Measurements from ENCODE around the gene ACD.

Gene ACD

GRCh38 chr16:67702130-67702529, 42.1 kb upstream of the ACD start:
- TF ChIP-seq, protein P1, sequence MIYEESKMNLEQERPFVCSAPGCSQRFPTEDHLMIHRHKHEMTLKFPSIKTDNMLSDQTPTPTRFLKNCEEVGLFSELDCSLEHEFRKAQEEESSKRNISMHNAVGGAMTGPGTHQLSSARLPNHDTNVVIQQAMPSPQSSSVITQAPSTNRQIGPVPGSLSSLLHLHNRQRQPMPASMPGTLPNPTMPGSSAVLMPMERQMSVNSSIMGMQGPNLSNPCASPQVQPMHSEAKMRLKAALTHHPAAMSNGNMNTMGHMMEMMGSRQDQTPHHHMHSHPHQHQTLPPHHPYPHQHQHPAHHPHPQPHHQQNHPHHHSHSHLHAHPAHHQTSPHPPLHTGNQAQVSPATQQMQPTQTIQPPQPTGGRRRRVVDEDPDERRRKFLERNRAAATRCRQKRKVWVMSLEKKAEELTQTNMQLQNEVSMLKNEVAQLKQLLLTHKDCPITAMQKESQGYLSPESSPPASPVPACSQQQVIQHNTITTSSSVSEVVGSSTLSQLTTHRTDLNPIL (CRISPR knock-in tag; IDR thresholded peaks at IDR 0.05; ENCODE audit: low read depth): no peak
- no peak for TF ChIP-seq ZNF70 (CRISPR knock-in tag; IDR thresholded peaks at IDR 0.05)
- ATAC-seq: no peak

DNA sequence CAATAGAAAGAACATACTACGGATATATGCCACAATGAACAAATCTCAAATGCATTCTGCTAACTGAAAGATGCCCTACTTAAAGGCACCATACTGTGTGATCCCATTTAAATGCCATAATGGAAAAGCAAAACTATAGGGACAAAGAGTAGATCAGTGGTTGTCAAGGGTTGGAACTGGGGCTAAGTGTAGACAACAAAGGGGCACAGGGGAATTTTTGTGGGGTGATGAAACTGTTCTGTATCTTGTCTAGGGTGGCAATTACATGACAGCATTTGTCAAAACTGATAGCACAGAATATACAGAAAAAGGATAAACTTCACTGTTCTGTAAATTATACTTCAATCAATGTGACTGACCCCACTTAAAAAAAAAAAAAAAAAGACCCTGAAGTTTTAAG, 41.4 kb upstream of the ACD start:
- ATAC-seq: no peak
- TF ChIP-seq, protein P2, sequence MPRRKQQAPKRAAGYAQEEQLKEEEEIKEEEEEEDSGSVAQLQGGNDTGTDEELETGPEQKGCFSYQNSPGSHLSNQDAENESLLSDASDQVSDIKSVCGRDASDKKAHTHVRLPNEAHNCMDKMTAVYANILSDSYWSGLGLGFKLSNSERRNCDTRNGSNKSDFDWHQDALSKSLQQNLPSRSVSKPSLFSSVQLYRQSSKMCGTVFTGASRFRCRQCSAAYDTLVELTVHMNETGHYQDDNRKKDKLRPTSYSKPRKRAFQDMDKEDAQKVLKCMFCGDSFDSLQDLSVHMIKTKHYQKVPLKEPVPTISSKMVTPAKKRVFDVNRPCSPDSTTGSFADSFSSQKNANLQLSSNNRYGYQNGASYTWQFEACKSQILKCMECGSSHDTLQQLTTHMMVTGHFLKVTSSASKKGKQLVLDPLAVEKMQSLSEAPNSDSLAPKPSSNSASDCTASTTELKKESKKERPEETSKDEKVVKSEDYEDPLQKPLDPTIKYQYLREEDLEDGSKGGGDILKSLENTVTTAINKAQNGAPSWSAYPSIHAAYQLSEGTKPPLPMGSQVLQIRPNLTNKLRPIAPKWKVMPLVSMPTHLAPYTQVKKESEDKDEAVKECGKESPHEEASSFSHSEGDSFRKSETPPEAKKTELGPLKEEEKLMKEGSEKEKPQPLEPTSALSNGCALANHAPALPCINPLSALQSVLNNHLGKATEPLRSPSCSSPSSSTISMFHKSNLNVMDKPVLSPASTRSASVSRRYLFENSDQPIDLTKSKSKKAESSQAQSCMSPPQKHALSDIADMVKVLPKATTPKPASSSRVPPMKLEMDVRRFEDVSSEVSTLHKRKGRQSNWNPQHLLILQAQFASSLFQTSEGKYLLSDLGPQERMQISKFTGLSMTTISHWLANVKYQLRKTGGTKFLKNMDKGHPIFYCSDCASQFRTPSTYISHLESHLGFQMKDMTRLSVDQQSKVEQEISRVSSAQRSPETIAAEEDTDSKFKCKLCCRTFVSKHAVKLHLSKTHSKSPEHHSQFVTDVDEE (CRISPR knock-in tag; IDR thresholded peaks at IDR 0.05): no peak
- no peak for TF ChIP-seq CSDC2 (CRISPR knock-in tag; IDR thresholded peaks at IDR 0.05)
- TF ChIP-seq BACH2 (CRISPR knock-in tag; IDR thresholded peaks at IDR 0.05; ENCODE audit: borderline replicate concordance): no peak
- TF ChIP-seq ZNF8 (CRISPR knock-in tag; IDR thresholded peaks at IDR 0.05): no peak
- TF ChIP-seq, protein P3, sequence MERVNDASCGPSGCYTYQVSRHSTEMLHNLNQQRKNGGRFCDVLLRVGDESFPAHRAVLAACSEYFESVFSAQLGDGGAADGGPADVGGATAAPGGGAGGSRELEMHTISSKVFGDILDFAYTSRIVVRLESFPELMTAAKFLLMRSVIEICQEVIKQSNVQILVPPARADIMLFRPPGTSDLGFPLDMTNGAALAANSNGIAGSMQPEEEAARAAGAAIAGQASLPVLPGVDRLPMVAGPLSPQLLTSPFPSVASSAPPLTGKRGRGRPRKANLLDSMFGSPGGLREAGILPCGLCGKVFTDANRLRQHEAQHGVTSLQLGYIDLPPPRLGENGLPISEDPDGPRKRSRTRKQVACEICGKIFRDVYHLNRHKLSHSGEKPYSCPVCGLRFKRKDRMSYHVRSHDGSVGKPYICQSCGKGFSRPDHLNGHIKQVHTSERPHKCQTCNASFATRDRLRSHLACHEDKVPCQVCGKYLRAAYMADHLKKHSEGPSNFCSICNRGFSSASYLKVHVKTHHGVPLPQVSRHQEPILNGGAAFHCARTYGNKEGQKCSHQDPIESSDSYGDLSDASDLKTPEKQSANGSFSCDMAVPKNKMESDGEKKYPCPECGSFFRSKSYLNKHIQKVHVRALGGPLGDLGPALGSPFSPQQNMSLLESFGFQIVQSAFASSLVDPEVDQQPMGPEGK (CRISPR knock-in tag; IDR thresholded peaks at IDR 0.05; ENCODE audit: borderline replicate concordance): no peak
- TF ChIP-seq ESRRG (CRISPR knock-in tag; IDR thresholded peaks at IDR 0.05): no peak
- TF ChIP-seq CSRNP3 (CRISPR knock-in tag; IDR thresholded peaks at IDR 0.05): no peak
- no peak for TF ChIP-seq GLIS3 (CRISPR knock-in tag; IDR thresholded peaks at IDR 0.05)
- no peak for TF ChIP-seq ISL1 (CRISPR knock-in tag; IDR thresholded peaks at IDR 0.05)
- no peak for TF ChIP-seq ZFP30 (CRISPR knock-in tag; IDR thresholded peaks at IDR 0.05)
- TF ChIP-seq, protein P4, sequence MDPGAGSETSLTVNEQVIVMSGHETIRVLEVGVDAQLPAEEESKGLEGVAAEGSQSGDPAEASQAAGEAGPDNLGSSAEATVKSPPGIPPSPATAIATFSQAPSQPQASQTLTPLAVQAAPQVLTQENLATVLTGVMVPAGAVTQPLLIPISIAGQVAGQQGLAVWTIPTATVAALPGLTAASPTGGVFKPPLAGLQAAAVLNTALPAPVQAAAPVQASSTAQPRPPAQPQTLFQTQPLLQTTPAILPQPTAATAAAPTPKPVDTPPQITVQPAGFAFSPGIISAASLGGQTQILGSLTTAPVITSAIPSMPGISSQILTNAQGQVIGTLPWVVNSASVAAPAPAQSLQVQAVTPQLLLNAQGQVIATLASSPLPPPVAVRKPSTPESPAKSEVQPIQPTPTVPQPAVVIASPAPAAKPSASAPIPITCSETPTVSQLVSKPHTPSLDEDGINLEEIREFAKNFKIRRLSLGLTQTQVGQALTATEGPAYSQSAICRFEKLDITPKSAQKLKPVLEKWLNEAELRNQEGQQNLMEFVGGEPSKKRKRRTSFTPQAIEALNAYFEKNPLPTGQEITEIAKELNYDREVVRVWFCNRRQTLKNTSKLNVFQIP (CRISPR knock-in tag; IDR thresholded peaks at IDR 0.05; ENCODE audit: borderline replicate concordance, low read depth): no peak
- TF ChIP-seq ARNTL (CRISPR knock-in tag; IDR thresholded peaks at IDR 0.05; ENCODE audit: borderline replicate concordance, low read depth): no peak
- TF ChIP-seq ZFP3 (CRISPR knock-in tag; IDR thresholded peaks at IDR 0.05): no peak
- no peak for TF ChIP-seq TOX (CRISPR knock-in tag; IDR thresholded peaks at IDR 0.05; ENCODE audit: borderline replicate concordance)
- no peak for TF ChIP-seq ZNF565 (CRISPR knock-in tag; conservative IDR thresholded peaks at IDR 0.05; ENCODE audit: low read depth)

DNA sequence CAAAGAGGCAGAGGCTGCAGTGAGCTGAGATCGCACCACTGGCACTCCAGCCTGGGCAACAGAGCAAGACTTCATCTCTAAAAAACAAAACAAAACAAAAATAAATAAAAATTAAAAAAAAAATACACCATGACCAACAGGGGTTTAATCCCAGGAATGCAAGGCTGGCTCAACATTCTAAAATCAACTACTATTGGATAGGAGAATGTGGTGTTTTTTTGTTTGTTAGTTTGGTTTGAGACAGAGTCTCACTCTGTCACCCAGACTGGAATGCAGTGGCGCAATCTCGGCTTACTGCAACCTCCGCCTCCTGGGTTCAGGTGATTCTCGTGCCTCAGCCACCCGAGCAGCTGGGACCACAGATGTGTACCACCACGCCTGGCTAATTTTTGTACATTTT, 39.2 kb upstream of the ACD start:
- no peak for ATAC-seq
- TF ChIP-seq ZNF70 (CRISPR knock-in tag; IDR thresholded peaks at IDR 0.05): no peak
- TF ChIP-seq ZNF8 (CRISPR knock-in tag; IDR thresholded peaks at IDR 0.05): no peak
- no peak for TF ChIP-seq CSRNP3 (CRISPR knock-in tag; IDR thresholded peaks at IDR 0.05)
- TF ChIP-seq ARNTL (CRISPR knock-in tag; IDR thresholded peaks at IDR 0.05; ENCODE audit: borderline replicate concordance, low read depth): no peak
- TF ChIP-seq ZC3H10 (CRISPR knock-in tag; IDR thresholded peaks at IDR 0.05): no peak
- no peak for TF ChIP-seq PPARA (CRISPR knock-in tag; IDR thresholded peaks at IDR 0.05; ENCODE audit: borderline replicate concordance)
- no peak for TF ChIP-seq OSR1 (CRISPR knock-in tag; IDR thresholded peaks at IDR 0.05)
- TF ChIP-seq, protein P1 (CRISPR knock-in tag; IDR thresholded peaks at IDR 0.05; ENCODE audit: low read depth): no peak
- no peak for TF ChIP-seq ZFP3 (CRISPR knock-in tag; IDR thresholded peaks at IDR 0.05)
- TF ChIP-seq, protein P3 (CRISPR knock-in tag; IDR thresholded peaks at IDR 0.05; ENCODE audit: borderline replicate concordance): no peak
- no peak for TF ChIP-seq ZFP30 (CRISPR knock-in tag; IDR thresholded peaks at IDR 0.05)
- TF ChIP-seq RARB (CRISPR knock-in tag; IDR thresholded peaks at IDR 0.05): no peak
- TF ChIP-seq ZNF565 (CRISPR knock-in tag; conservative IDR thresholded peaks at IDR 0.05; ENCODE audit: low read depth): no peak
- TF ChIP-seq, protein P4 (CRISPR knock-in tag; IDR thresholded peaks at IDR 0.05; ENCODE audit: borderline replicate concordance, low read depth): no peak
- no peak for TF ChIP-seq ESRRG (CRISPR knock-in tag; IDR thresholded peaks at IDR 0.05)
- no peak for TF ChIP-seq CSDC2 (CRISPR knock-in tag; IDR thresholded peaks at IDR 0.05)
- no peak for TF ChIP-seq BACH2 (CRISPR knock-in tag; IDR thresholded peaks at IDR 0.05; ENCODE audit: borderline replicate concordance)
